ENCODE data around the gene FRY.
"Not testable (repeated sequence)": the region's sequence is repeated elsewhere in the genome, so short reads cannot be mapped to it uniquely, and the experiment has no call there.

The FRY gene

GRCh38 chr13:32044446-32044845 lies 12.9 kb downstream of the FRY start:
- DNase-seq, result no peak

- no peak for DNase-seq
Observed at GRCh38 chr13:32045537-32045936, 14.0 kb downstream of the FRY start.

GRCh38 chr13:32045982-32046785 lies 14.6 kb downstream of the FRY start:
- DNase-seq, result no peak

DNA sequence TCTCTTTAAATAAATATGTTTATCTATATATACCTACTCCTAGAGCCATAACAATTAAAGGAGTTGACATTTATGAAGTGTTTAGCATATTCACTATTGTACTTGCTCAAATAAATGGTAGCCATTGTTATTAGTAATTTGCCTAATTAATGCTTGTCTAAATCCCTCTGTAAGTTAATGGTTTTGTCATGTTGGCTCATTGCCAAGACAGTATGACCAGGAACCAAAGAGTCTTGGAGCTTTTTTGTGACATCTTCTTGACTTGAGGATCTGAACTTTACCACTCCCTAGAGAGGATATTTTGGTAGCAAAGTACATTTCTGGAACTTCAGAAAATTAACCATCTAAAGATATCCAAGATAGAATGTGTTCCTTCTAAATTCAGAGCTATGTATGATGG lies 15.5 kb downstream of the FRY start:
- no peak for DNase-seq

DNA sequence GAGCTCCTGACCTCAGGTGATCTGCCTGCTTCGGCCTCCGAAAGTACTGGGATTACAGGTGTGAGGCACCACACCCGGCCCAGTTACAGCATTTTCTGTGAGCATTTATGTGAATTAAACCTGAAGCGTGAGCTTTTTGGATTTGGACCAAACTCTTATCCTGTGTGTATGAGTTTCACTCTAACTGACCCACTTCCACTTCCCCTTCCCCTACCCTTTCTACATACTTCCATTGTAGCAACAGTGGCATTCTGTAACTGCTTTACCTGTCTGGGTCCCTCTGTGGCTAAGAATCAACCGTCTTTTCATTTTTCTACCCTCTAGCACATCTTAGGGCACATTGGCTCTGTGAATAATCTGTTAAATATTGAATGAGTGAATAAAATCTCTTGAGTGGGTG lies 16.2 kb downstream of the FRY start:
- no peak for DNase-seq

- DNase-seq, result no peak
Observed at GRCh38 chr13:32048816-32049215, 17.2 kb downstream of the FRY start.

- no peak for DNase-seq
Observed at GRCh38 chr13:32051156-32051555, 19.6 kb downstream of the FRY start.

DNA sequence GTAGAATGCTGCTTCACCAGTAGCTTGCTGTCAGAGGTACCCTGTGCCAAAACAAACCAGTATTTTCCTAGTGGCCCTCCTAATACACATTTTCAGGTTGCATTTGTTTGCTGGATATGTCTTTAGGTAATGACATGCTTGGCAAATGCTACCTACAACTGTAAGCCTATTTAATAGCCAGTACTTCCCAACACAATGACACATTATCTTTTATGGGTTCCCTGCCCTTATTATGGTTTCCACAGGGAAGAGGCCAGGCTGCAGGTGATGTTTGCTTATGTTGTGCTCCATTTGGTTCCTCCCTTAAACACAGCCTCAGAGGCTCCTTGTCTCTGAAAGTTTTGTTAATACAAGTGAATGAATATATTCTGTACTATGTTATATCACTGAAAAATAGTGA lies 24.7 kb downstream of the FRY start:
- DNase-seq, result no peak

GRCh38 chr13:32057325-32057724 lies 25.8 kb downstream of the FRY start:
- not testable (repeated sequence) for DNase-seq

- no peak for DNase-seq
Observed at GRCh38 chr13:32059511-32059984, 28.0 kb downstream of the FRY start.

DNA sequence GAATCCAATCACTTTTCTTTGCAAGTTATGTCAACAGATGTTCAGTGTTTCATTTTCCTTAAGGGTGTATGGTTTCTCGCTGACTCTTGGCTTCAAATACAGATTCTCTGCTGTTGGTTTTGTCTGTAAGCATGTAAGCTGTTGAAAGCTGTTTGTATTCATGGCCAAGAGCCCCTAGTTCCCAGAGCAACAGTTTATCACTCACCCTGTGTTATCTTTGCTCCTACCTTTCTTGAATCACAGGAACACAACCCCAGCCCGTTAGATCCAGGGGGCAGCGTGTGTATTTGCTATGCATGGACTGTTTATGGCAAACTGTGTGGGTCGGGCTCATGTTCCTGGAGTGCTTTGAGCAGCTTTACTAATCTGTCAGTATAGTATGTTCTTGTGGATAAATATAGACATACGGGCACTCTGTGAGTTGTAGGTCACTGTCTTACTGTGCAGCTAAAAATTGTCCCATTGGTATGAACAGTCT lies 28.9 kb downstream of the FRY start:
- DNase-seq, result no peak

- DNase-seq, result no peak
Observed at GRCh38 chr13:32063619-32064233, 32.2 kb downstream of the FRY start.

GRCh38 chr13:32067149-32067961 lies 35.8 kb downstream of the FRY start:
- DNase-seq, result no peak

GRCh38 chr13:32068255-32068654 lies 36.7 kb downstream of the FRY start:
- DNase-seq, result no peak

DNA sequence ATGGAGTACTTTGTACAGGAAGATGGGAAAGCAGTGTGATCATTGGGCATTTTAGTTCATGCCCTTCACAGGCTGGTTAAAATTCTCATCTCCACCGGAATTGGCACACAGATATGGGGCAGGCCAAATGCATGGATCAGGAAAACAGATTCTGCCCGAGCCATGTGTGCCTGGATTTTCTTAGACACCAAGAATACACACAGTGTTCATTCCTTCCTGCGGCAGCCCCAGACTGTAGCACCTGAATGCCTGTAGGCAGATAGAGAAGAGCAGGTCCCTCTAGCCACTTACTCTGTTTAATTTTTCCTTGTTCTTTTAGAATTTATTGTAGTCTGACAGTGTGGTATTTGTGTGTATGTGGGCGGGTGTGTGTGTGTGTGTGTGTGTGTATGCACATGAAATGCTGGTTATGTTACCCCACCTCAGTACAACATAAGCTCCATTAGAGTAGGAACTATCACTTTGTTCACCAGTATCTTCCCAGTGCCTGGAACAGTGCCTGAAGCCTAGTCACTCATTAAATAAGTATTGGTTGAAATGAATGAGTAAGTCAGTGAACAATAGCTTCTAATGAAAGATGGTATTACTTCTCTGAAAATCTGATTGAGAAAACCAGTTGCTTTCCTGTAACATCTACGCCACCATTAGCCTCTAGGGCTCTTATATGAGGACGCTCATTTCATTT lies 41.7 kb downstream of the FRY start:
- no peak for DNase-seq

GRCh38 chr13:32075170-32075851 lies 43.7 kb downstream of the FRY start:
- DNase-seq, result no peak

DNA sequence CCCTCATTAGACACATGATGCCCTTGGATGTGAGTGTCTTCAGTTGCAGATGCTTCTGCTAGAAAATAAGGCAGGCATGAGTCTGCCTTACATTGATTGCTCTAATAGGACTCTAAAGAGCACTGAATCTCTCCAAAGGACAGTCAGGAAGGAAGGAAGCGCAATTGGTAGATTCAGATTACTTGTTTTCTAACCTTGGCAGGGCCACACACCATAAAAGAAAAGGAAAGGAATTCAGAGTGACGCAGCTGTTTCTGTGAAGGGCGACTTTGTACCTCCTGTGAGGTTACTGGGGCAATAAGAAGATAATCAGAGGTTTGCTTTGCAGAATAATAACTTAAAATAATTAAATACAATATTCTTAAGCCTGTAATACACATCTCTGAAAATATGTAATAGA lies 48.0 kb downstream of the FRY start:
- no peak for DNase-seq

- DNase-seq, result no peak
Observed at GRCh38 chr13:32080328-32080744, 48.8 kb downstream of the FRY start.

DNA sequence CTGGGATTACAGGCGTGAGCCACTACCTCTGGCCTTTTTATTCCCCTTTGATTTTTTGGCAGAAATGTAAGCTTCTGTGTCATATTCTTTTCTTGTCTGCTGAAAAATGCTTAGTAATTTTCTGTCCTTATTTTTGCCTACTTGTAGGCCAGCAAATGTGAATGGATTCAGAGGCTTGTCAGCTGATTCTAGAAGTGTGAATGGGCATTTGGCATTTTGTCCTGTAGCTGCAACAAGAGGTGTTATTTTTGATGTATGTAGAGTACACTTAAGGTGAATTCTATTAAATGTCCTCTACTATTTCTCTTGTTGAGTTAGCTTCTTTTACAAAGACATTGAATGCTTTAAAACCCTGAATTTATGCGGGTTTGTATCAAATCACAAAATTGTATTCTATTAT lies 50.0 kb downstream of the FRY start:
- DNase-seq, result no peak

GRCh38 chr13:32086366-32086765 lies 54.8 kb downstream of the FRY start:
- no peak for DNase-seq

DNA sequence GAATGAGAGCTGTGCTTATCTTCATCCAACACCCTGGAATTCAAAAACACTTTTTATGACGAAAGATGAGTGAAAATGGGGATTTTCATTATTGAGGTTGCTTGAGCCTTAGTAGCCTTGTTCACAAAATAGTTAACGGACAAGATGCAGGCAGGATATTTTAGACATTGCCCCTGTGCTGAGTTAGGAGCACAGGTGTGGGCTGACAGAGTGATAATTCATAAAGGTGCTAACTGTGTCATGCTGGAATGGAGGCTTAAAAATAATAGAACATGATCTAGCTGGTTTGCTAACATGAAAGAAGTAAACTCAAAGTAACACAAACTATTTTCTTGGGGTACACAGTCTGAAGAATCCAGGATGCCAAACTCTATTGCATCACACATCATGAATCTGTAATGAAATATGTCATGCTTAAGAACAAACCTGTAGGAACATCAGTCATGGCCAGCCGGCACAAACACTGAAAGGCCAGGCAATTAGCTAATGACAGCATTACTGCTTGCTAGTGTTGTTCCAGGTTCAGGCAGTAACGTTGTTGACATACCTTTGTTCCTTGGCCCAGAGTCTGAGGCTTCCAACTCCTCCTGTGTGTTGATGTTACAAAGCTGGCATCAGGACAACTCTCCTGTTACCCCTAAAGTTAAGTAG lies 55.3 kb downstream of the FRY start:
- DNase-seq, result no peak
